HEK293 (cell line): Measurements from ENCODE around the gene UBR2.

Experiments
- BCL6B ChIP-seq: fragments of 450-650 bp; formaldehyde crosslinking; IDR thresholded peaks from 2 replicates; pipeline ENCODE4 v1.5.1; 2017; ENCODE audit warnings: missing biosample characterization, missing genetic modification characterization
- EGR2 ChIP-seq: fragments of 450-650 bp; formaldehyde crosslinking; IDR thresholded peaks from 2 replicates; pipeline ENCODE4 v1.5.1; 2016; ENCODE audit warnings: low read depth, missing biosample characterization, missing genetic modification characterization
- HOXD13 ChIP-seq: sonication (generic); formaldehyde crosslinking; IDR thresholded peaks from 2 replicates; pipeline ENCODE4 v1.8.0; 2022; ENCODE audit warnings: missing genetic modification reagents, borderline replicate concordance
- INSM2 ChIP-seq: fragments of 450-650 bp; formaldehyde crosslinking; IDR thresholded peaks from 2 replicates; pipeline ENCODE4 v1.5.1; 2016; ENCODE audit warnings: missing biosample characterization, missing genetic modification characterization
- KLF1 ChIP-seq: fragments of 450-650 bp; formaldehyde crosslinking; IDR thresholded peaks from 2 replicates; pipeline ENCODE4 v1.5.1; 2016; ENCODE audit warnings: missing biosample characterization, missing genetic modification characterization
- KLF10 ChIP-seq: fragments of 450-650 bp; IDR thresholded peaks from 2 replicates; pipeline ENCODE4 v1.5.1; 2018; ENCODE audit warnings: missing biosample characterization, mild to moderate bottlenecking, missing genetic modification characterization
- MEIS1 ChIP-seq: sonication (generic); formaldehyde crosslinking; IDR thresholded peaks from 2 replicates; pipeline ENCODE4 v1.8.1; 2022; ENCODE audit warnings: missing genetic modification reagents, mild to moderate bottlenecking, borderline replicate concordance
- PBX3 ChIP-seq: sonication (generic); formaldehyde crosslinking; IDR thresholded peaks from 2 replicates; pipeline ENCODE4 v1.8.1; 2022; ENCODE audit warnings: mild to moderate bottlenecking, moderate library complexity, missing genetic modification reagents
- ZFP37 ChIP-seq: fragments of 450-650 bp; formaldehyde crosslinking; IDR thresholded peaks from 2 replicates; pipeline ENCODE4 v1.5.1; 2016; ENCODE audit warnings: missing biosample characterization, missing genetic modification characterization
- ZNF140 ChIP-seq: fragments of 450-650 bp; formaldehyde crosslinking; IDR thresholded peaks from 2 replicates; pipeline ENCODE4 v1.5.1; 2016; ENCODE audit warnings: missing biosample characterization, missing genetic modification characterization
- ZNF169 ChIP-seq: fragments of 450-650 bp; formaldehyde crosslinking; IDR thresholded peaks from 2 replicates; pipeline ENCODE4 v1.5.1; 2016; ENCODE audit warnings: missing biosample characterization, missing genetic modification characterization
- ZNF211 ChIP-seq: fragments of 450-650 bp; formaldehyde crosslinking; IDR thresholded peaks from 2 replicates; pipeline ENCODE4 v1.5.1; 2016; ENCODE audit warnings: low read depth, missing biosample characterization, missing genetic modification characterization
- ZNF239 ChIP-seq: fragments of 450-650 bp; formaldehyde crosslinking; IDR thresholded peaks from 2 replicates; pipeline ENCODE4 v1.5.1; 2016; ENCODE audit warnings: missing biosample characterization, missing genetic modification characterization
- ZNF266 ChIP-seq: fragments of 450-650 bp; formaldehyde crosslinking; IDR thresholded peaks from 2 replicates; pipeline ENCODE4 v1.5.1; 2016; ENCODE audit warnings: missing biosample characterization, missing genetic modification characterization, low read depth
- ZNF280C ChIP-seq: fragments of 450-650 bp; formaldehyde crosslinking; IDR thresholded peaks from 2 replicates; pipeline ENCODE4 v1.5.1; 2016; ENCODE audit warnings: missing biosample characterization, missing genetic modification characterization
- ZNF335 ChIP-seq: fragments of 450-650 bp; formaldehyde crosslinking; conservative IDR thresholded peaks from 2 replicates; pipeline ENCODE4 v1.5.1; 2016; ENCODE audit warnings: missing biosample characterization, missing genetic modification characterization
- ZNF350 ChIP-seq: fragments of 450-650 bp; formaldehyde crosslinking; IDR thresholded peaks from 2 replicates; pipeline ENCODE4 v1.5.0; 2017; ENCODE audit warnings: missing biosample characterization, mild to moderate bottlenecking, missing genetic modification characterization
- ZNF37A ChIP-seq: fragments of 450-650 bp; IDR thresholded peaks from 2 replicates; pipeline ENCODE4 v1.5.1; 2018; ENCODE audit warnings: missing biosample characterization, missing genetic modification characterization
- ZNF416 ChIP-seq: fragments of 450-650 bp; formaldehyde crosslinking; IDR thresholded peaks from 2 replicates; pipeline ENCODE4 v1.5.1; 2016; ENCODE audit warnings: missing biosample characterization, missing genetic modification characterization
- ZNF473 ChIP-seq: fragments of 450-650 bp; formaldehyde crosslinking; IDR thresholded peaks from 2 replicates; pipeline ENCODE4 v1.5.1; 2017; ENCODE audit warnings: missing biosample characterization, missing genetic modification characterization
- ZNF555 ChIP-seq: fragments of 450-650 bp; formaldehyde crosslinking; conservative IDR thresholded peaks from 2 replicates; pipeline ENCODE4 v1.5.1; 2017; ENCODE audit warnings: missing biosample characterization, mild to moderate bottlenecking, missing genetic modification characterization, inconsistent platforms
- ZNF558 ChIP-seq: fragments of 450-650 bp; formaldehyde crosslinking; IDR thresholded peaks from 2 replicates; pipeline ENCODE4 v1.5.1; 2016; ENCODE audit warnings: missing biosample characterization, missing genetic modification characterization
- ZNF580 ChIP-seq: fragments of 450-650 bp; formaldehyde crosslinking; IDR thresholded peaks from 2 replicates; pipeline ENCODE4 v1.5.1; 2016; ENCODE audit warnings: missing biosample characterization, missing genetic modification characterization
- ZNF596 ChIP-seq: fragments of 450-650 bp; IDR thresholded peaks from 2 replicates; pipeline ENCODE4 v1.5.0; 2018; ENCODE audit warnings: missing biosample characterization, mild to moderate bottlenecking, missing genetic modification characterization, moderate library complexity
- ZNF623 ChIP-seq: fragments of 450-650 bp; formaldehyde crosslinking; IDR thresholded peaks from 2 replicates; pipeline ENCODE4 v1.5.1; 2016; ENCODE audit warnings: missing biosample characterization, missing genetic modification characterization
- ZNF626 ChIP-seq: fragments of 450-650 bp; sonication (Bioruptor Pico); formaldehyde crosslinking; IDR thresholded peaks from 2 replicates; pipeline ENCODE4 v1.5.1; 2018; ENCODE audit warnings: missing biosample characterization, missing genetic modification characterization, inconsistent platforms
- ZNF654 ChIP-seq: fragments of 450-650 bp; formaldehyde crosslinking; IDR thresholded peaks from 2 replicates; pipeline ENCODE4 v1.5.1; 2016; ENCODE audit warnings: low read depth, missing biosample characterization, missing genetic modification characterization
- ZNF747 ChIP-seq: fragments of 450-650 bp; formaldehyde crosslinking; IDR thresholded peaks from 2 replicates; pipeline ENCODE4 v1.5.1; 2016; ENCODE audit warnings: missing biosample characterization, missing genetic modification characterization
- ZNF768 ChIP-seq: fragments of 450-650 bp; formaldehyde crosslinking; IDR thresholded peaks from 2 replicates; pipeline ENCODE4 v1.5.1; 2018; ENCODE audit warnings: missing biosample characterization, mild to moderate bottlenecking, missing genetic modification characterization
- ZNF791 ChIP-seq: fragments of 450-650 bp; formaldehyde crosslinking; IDR thresholded peaks from 2 replicates; pipeline ENCODE4 v1.5.1; 2016; ENCODE audit warnings: missing biosample characterization, missing genetic modification characterization

UBR2 gene

GRCh38 chr6:42563697-42564505 is at the start of gene UBR2 (continued):
- TF ChIP-seq ZNF37A (tag by site-specific recombination) (no peak), KLF1 (tag by site-specific recombination) (peak; percentile 70; the same call in 1 of the 2 replicates), ZNF335 (peak; percentile 98), ZNF654 (tag by site-specific recombination) (no peak), ZFP37 (tag by site-specific recombination) (peak; percentile 94), ZNF626 (tag by site-specific recombination) (no peak), MEIS1 (CRISPR knock-in tag) (no peak), ZNF791 (no peak), ZNF623 (tag by site-specific recombination) (no peak; the same call in 1 of the 2 replicates), ZNF211 (tag by site-specific recombination) (no peak), ZNF580 (tag by site-specific recombination) (peak; percentile 88), ZNF169 (tag by site-specific recombination) (no peak), ZNF280C (tag by site-specific recombination) (no peak), ZNF596 (tag by site-specific recombination) (no peak), BCL6B (tag by site-specific recombination) (no peak), ZNF473 (tag by site-specific recombination) (no peak), ZNF416 (tag by site-specific recombination) (no peak), ZNF140 (tag by site-specific recombination) (no peak), ZNF239 (tag by site-specific recombination) (no peak), ZNF350 (tag by site-specific recombination) (no peak), ZNF747 (tag by site-specific recombination) (no peak), HOXD13 (CRISPR knock-in tag) (peak; percentile 86; the same call in 1 of the 2 replicates), KLF10 (tag by site-specific recombination) (peak; percentile 92), ZNF555 (tag by site-specific recombination) (no peak), PBX3 (no peak), ZNF266 (tag by site-specific recombination) (no peak), ZNF768 (no peak), EGR2 (tag by site-specific recombination) (peak; percentile 48; the same call in 1 of the 2 replicates), INSM2 (tag by site-specific recombination) (peak; percentile 34; the same call in 1 of the 2 replicates), ZNF558 (tag by site-specific recombination) (no peak; the same call in 1 of the 2 replicates)
